Measurements from ENCODE around the gene WNT5A. TPM values are rescaled to one million over a fixed set of nuclear protein-coding genes. Genes with fewer than 3 reads are reported as not detected.

Gene WNT5A
- total and polyA plus RNA-seq, 2 donors (not counting 1 experiment from before 2014, with no cell fraction given), result not detected

- no peak overlapping the region for H3K9ac ChIP-seq (ENCODE audit: low read length)
- TF ChIP-seq CTCF (IDR thresholded peaks at IDR 0.05) (no peak), EZH2 (IDR thresholded peaks at IDR 0.05; ENCODE audit: borderline replicate concordance, insufficient read depth, low read depth, low read length, poor library complexity, severe bottlenecking) (no peak)
- H3K4me1 ChIP-seq (ENCODE audit: control insufficient read depth in 2 of 2, insufficient read depth in 2 of 2, low read length in 2 of 2), result no peaks in the 10 kb centered on the region
- no peaks in the 10 kb centered on the region for H3K9me3 Mint-ChIP-seq (ENCODE audit: insufficient read depth)
- no peaks in the 10 kb centered on the region for H3K36me3 ChIP-seq (replicated peaks in 1 of 2; ENCODE audit: control extremely low read depth in 1 of 2, control insufficient read depth in 1 of 2, extremely low read depth in 1 of 2, insufficient read depth in 2 of 2, low read length in 1 of 2)
- H3K27me3 Mint-ChIP-seq, result peaks cover 2% of the 10 kb centered on the region
- no peaks in the 10 kb centered on the region for H3K4me1 Mint-ChIP-seq
- no peak overlapping the region for H3K27ac ChIP-seq (ENCODE audit: low read length in 2 of 2)
- no peaks in the 10 kb centered on the region for H4K20me1 ChIP-seq (ENCODE audit: control insufficient read depth, insufficient read depth, low read length, poor library complexity, severe bottlenecking)
- ATAC-seq (ENCODE audit: low read depth) (no peak), DNase-seq (no peak)
- no peak overlapping the region for H3K4me3 Mint-ChIP-seq
- H3K27me3 ChIP-seq (replicated peaks in 1 of 4; ENCODE audit: control extremely low read depth in 1 of 4, control insufficient read depth in 3 of 4, insufficient read depth in 4 of 4, low read length in 3 of 4), result no peaks in the 10 kb centered on the region
- no peak overlapping the region for H3K27ac Mint-ChIP-seq
- no peak overlapping the region for H3K4me3 ChIP-seq (ENCODE audit: control extremely low read depth in 1 of 5, extremely low read depth in 1 of 5, insufficient read depth in 1 of 5, low read depth in 2 of 5, low read length in 4 of 5)
- intact Hi-C loops (cut with micrococcal nuclease), result no loop called here
- no peaks in the 10 kb centered on the region for H3K79me2 ChIP-seq (ENCODE audit: control insufficient read depth, insufficient read depth, low read length)
- WGBS (ENCODE audit: insufficient coverage), result 66% methylated on average over 9 of the region's 11 CpGs
- ChIA-PET POLR2A (no interaction called here), CTCF (no interaction called here)
- H3K4me2 ChIP-seq (replicated peaks; ENCODE audit: low read depth, low read length, poor library complexity, severe bottlenecking), result no peak overlapping the region
- H3K9me3 ChIP-seq (ENCODE audit: control extremely low read depth in 1 of 3, control insufficient read depth in 2 of 3, insufficient read depth in 1 of 3, low read length in 2 of 3), result no peaks in the 10 kb centered on the region
- H2AFZ ChIP-seq (ENCODE audit: insufficient read depth, low read depth, low read length, poor library complexity, severe bottlenecking), result no peak overlapping the region
These were observed 25.7 kb upstream of the WNT5A start for GRCh38 chr3:55512571-55513343.

DNA sequence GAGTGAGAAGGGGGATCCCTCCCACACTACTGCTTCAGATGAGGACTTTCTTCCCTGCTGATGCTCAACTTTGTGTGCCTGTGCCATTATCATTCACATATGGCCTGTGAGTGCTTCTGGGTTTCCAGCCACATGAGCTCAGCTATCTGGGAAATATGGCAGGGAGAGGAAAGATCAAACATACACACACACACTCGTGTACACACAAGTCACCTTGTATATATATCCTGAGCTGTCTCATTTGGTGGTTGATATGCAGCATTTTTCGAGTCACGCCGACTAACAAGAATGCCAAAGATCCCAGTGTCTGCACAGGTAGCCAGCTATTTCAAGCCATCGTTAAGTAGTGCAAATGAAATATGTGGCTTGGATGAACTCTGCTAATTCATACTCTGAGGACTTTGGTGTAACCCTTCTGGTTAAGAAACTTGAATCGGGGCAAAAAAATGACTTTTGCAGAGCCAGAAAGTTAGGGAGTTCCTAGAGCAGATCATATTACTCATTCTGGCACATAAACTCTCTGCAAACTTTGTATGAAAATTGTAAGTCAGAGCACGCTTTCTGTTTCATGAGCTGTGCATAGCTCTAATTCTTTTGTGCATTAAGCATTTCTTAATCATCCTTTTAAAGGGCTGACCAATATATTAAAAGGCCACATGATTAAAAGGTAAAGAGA, 24.9 kb upstream of the WNT5A start:
- no peaks in the 10 kb centered on the region for H4K20me1 ChIP-seq (ENCODE audit: control insufficient read depth, insufficient read depth, low read length, poor library complexity, severe bottlenecking)
- H3K4me3 ChIP-seq (ENCODE audit: control extremely low read depth in 1 of 5, extremely low read depth in 1 of 5, insufficient read depth in 1 of 5, low read depth in 2 of 5, low read length in 4 of 5), result no peak overlapping the region
- H3K4me2 ChIP-seq (replicated peaks; ENCODE audit: low read depth, low read length, poor library complexity, severe bottlenecking), result no peak overlapping the region
- Mint-ChIP-seq H3K27ac (no peak overlapping the region), H3K4me1 (no peaks in the 10 kb centered on the region), H3K9me3 (ENCODE audit: insufficient read depth) (no peaks in the 10 kb centered on the region), H3K27me3 (peaks cover 2% of the 10 kb centered on the region), H3K4me3 (no peak overlapping the region)
- 87% methylated on average over 3 of the region's 7 CpGs for WGBS (ENCODE audit: insufficient coverage)
- ChIA-PET POLR2A (no interaction called here), CTCF (no interaction called here)
- no peak for TF ChIP-seq EZH2 (IDR thresholded peaks at IDR 0.05; ENCODE audit: borderline replicate concordance, insufficient read depth, low read depth, low read length, poor library complexity, severe bottlenecking)
- no peak for TF ChIP-seq CTCF (IDR thresholded peaks at IDR 0.05)
- H3K9ac ChIP-seq (ENCODE audit: low read length), result no peak overlapping the region
- ATAC-seq (ENCODE audit: low read depth) (no peak), DNase-seq (no peak)
- intact Hi-C loops (cut with micrococcal nuclease), result no loop called here
- H3K4me1 ChIP-seq (ENCODE audit: control insufficient read depth in 2 of 2, insufficient read depth in 2 of 2, low read length in 2 of 2), result no peaks in the 10 kb centered on the region
- H3K36me3 ChIP-seq (replicated peaks in 1 of 2; ENCODE audit: control extremely low read depth in 1 of 2, control insufficient read depth in 1 of 2, extremely low read depth in 1 of 2, insufficient read depth in 2 of 2, low read length in 1 of 2), result no peaks in the 10 kb centered on the region
- no peaks in the 10 kb centered on the region for H3K9me3 ChIP-seq (ENCODE audit: control extremely low read depth in 1 of 3, control insufficient read depth in 2 of 3, insufficient read depth in 1 of 3, low read length in 2 of 3)
- H3K27me3 ChIP-seq (replicated peaks in 1 of 4; ENCODE audit: control extremely low read depth in 1 of 4, control insufficient read depth in 3 of 4, insufficient read depth in 4 of 4, low read length in 3 of 4), result no peaks in the 10 kb centered on the region
- H2AFZ ChIP-seq (ENCODE audit: insufficient read depth, low read depth, low read length, poor library complexity, severe bottlenecking), result no peak overlapping the region
- H3K27ac ChIP-seq (ENCODE audit: low read length in 2 of 2), result no peak overlapping the region
- no peaks in the 10 kb centered on the region for H3K79me2 ChIP-seq (ENCODE audit: control insufficient read depth, insufficient read depth, low read length)
